Measurements from ENCODE around the gene CDC20B.

CDC20B gene, protein sequence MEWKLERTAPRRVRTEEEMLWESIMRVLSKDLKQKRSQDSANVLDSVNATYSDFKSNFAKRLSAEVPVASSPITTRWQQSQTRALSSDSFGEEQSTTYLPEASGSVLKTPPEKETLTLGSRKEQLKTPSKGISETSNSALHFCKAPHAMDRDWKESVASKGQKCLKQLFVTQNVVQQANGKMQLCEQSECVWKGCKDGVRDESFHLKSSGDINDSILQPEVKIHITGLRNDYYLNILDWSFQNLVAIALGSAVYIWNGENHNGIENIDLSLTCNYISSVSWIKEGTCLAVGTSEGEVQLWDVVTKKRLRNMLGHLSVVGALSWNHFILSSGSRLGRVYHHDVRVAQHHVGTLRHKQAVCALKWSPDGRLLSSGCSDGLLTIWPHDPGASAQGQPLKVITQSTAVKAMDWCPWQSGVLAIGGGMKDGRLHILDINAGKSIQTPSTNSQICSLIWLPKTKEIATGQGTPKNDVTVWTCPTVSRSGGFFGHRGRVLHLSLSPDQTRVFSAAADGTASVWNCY

DNA sequence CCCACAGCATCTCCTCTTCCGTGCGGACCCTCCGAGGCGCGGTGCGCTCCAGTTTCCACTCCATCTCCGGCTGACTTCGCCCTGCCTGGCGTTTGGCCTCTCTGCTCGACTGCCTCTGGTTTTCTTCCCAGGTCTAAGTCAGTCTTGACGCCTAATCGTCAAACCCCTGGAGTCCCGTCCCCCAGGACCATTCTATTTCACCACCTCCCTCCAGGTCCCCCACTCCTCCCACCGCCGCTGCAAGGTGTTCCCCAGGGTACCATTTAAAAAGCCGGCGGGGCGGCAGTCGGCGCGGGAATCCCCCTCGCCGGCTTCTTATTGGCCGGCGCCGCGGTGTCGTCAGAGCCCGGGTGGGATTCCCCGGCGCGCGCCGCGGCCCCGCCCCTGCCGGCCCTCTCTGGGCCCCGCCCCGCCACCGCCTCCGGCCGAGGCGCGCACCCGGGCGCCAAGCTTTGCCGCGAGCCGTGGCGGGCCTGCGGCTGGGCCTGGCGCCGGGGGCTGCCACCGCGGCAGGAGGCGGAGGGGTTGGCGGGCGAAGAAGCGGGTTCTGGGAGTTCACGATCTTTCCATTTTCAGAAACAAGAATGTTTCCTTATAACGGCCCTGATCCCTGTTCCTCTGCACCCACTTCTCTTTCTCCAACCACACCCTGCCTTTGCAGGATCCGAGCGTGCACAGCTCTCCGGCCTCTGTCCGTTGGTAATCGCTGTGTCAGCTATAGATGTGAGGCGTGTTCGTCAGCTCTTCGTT is at the start of gene CDC20B:
CDC20B (minus strand) TSS at position 241 of the 750 bp plus-strand sequence; CDS start at position 64, 177 bp downstream.
- peaks cover 50% of the 10 kb centered on the region for H3K4me1 Mint-ChIP-seq
- H3K4me3 Mint-ChIP-seq: peak within 1 kb of the TSS; percentile 81
- H3K27me3 Mint-ChIP-seq: peaks cover 78% of the 10 kb centered on the region
- peak within 1 kb of the TSS; percentile 42 for H3K27ac Mint-ChIP-seq
- H3K9me3 Mint-ChIP-seq: no peaks in the 10 kb centered on the region
- no peaks in the 10 kb centered on the region for H3K36me3 Mint-ChIP-seq (ENCODE audit: low read depth)
- DNase-seq: peak; percentile 83
- peak; percentile 89 for ATAC-seq

DNA sequence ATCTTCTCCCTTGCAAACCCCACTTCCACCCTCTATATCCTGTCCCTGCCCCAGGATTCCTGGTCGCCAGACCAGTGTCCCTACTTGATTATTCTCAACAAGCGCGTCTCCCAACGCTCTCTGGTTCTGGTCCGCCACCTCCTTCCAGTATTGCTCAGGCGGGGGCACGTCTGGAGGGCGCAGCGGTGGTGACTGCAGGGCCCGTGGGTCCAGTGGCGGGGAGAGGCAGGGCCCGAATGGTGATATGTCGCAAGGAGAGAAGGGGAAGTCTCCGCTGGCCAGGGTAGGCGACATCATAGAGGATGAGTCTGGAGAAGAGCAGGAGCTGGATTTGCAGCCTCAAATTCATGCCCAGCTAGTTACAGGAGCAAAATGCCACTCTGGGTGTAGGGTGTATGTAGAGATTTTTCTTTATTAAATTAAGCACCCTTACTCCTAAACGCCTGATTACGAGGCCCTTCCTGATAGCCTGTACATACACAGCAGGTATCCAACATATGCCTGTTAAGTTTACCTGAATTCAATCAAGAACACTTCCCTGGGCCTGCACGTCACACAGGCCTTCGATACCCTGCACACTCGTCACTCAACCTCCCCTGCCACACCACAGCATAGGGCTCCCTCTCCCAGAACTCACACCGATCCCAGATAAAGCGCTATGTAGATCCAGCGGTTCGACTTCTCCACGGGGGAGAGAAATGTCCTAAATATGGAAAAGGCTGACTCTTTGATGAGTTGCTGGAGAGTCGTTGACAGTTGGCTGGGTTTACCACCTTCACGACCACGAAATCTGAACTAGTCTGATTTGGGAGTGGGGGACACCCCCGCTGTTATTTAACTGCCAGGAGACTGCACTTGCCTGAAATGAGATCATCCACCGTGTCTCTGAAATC is 49.4 kb upstream of the CDC20B start:
- Mint-ChIP-seq H3K4me1 (peaks cover 31% of the 10 kb centered on the region), H3K36me3 (ENCODE audit: low read depth) (no peaks in the 10 kb centered on the region), H3K9me3 (no peaks in the 10 kb centered on the region), H3K4me3 (peak overlapping the region; percentile 16), H3K27ac (no peak overlapping the region), H3K27me3 (peaks cover 79% of the 10 kb centered on the region)
- DNase-seq (no peak), ATAC-seq (no peak)

DNA sequence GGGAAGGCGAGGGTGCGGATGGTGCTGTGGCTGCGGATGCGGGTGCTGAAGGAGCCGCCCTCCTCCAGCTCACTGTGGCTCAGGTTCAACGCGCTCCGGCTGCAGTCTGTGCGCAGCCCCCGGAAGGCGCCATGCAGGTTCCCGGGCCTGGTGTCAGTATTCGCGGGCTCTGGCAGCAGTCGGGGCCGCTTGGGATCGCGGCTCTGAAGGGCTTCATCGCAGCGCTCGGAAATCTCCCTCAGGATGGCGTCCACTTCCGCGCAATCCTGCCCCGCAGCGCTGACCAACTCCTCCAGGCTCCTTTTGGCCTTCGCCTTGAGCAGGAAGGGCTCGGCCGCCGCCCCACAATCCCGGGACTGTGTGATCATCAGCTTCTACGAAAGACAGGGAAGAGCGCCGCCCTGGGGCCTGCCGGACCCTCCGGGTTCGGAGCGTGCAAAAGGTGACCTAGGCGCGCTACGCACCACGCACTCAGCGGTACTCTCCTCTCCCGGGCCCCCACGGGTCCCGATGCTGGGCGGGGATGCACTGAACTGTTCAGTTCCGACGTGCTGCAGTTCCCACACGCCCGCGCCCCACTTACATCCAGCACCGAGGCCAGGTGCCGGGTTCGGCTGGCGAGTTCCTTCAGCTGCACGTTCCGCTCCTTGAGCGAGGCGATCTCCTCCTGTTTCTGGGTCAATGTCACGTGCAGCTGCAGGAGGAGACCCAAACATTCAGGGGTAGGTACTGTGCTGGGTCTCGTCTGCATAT is 47.6 kb upstream of the CDC20B start:
- Mint-ChIP-seq H3K27me3 (peaks cover 74% of the 10 kb centered on the region), H3K4me3 (peak overlapping the region; percentile 66), H3K4me1 (peaks cover 27% of the 10 kb centered on the region), H3K9me3 (no peaks in the 10 kb centered on the region), H3K27ac (no peak overlapping the region), H3K36me3 (ENCODE audit: low read depth) (no peaks in the 10 kb centered on the region)
- DNase-seq (no peak), ATAC-seq (peak; percentile 37)

DNA sequence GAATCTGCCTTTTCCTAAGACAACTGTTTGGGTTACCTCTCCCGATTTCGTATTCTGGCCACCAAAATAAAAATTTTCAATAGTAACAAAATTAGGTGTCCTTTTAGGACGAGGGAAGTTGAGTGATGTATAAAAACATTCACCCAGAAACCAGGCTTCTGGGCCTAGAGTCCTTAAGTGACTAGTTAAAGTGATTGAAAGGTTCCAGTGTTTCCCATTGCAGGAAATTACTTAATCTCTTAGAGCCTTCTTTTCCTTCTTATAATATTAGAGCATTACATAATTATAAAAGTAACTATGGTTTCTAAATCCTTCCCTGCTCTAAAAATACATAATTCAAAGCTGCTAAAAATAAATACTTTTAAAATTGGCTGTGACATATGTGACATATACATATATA is 46.8 kb upstream of the CDC20B start:
- Mint-ChIP-seq H3K36me3 (ENCODE audit: low read depth) (no peaks in the 10 kb centered on the region), H3K27ac (no peak overlapping the region), H3K4me3 (no peak overlapping the region), H3K27me3 (peaks cover 70% of the 10 kb centered on the region), H3K9me3 (no peaks in the 10 kb centered on the region), H3K4me1 (peaks cover 27% of the 10 kb centered on the region)
- DNase-seq: no peak
- no peak for ATAC-seq

DNA sequence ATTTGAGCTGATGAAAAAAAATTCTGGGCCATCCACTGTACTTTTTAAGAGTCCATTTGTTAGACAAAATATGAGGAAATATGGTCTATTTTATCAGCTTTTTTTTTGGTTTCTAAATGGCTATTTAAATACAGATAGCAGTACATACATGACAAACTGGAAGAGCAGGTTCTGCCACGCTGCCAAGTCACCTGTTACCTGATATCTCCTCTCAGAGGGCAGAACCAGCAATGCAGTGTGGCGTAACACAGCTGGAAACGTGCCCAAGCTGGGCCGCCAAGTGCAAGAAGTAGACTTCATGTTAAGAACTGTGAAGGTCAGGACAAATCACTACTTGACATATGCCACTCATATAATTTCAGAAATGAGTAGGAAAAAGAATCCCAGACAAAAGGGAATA is 46.0 kb upstream of the CDC20B start:
- Mint-ChIP-seq H3K27me3 (peaks cover 62% of the 10 kb centered on the region), H3K9me3 (no peaks in the 10 kb centered on the region), H3K4me3 (no peak overlapping the region), H3K27ac (no peak overlapping the region), H3K36me3 (ENCODE audit: low read depth) (no peaks in the 10 kb centered on the region), H3K4me1 (peaks cover 27% of the 10 kb centered on the region)
- DNase-seq (no peak), ATAC-seq (no peak)

DNA sequence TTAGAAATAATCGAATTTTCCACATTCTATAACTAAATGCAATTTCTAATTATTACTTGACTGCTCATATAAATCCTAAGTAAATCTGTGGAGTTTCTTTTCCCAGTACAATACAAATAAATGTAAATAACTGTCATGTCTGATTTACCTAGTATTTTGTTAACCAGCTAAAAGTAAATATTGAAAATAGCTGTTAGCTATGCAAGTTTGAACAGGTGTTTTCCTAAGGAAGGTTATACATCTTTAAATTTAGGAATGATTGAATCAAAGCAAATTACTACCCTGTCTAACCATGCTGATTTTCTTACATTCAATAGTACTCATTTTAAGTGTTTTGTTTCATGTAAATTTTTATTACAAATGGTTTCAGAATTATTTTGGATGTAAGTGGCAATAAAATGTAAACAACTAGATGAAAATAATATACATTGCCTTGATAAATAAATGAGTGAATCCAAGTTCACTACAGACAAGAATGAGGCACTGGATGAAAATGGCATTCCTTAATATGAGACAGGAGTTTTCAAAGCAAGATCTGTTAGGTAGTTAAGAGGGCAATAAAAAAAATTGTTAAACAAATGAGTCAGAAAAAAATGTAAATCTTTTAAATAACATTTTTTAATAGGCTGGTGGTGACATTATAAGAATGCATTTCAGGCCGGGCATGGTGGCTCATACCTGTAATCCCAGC is 38.4 kb upstream of the CDC20B start:
- ATAC-seq (no peak), DNase-seq (no peak)
- H3K4me1 Mint-ChIP-seq: no peaks in the 10 kb centered on the region
- H3K36me3 Mint-ChIP-seq (ENCODE audit: low read depth): no peaks in the 10 kb centered on the region
- no peak overlapping the region for H3K27ac Mint-ChIP-seq
- peaks cover 14% of the 10 kb centered on the region for H3K27me3 Mint-ChIP-seq
- no peaks in the 10 kb centered on the region for H3K9me3 Mint-ChIP-seq
- H3K4me3 Mint-ChIP-seq: no peak overlapping the region

DNA sequence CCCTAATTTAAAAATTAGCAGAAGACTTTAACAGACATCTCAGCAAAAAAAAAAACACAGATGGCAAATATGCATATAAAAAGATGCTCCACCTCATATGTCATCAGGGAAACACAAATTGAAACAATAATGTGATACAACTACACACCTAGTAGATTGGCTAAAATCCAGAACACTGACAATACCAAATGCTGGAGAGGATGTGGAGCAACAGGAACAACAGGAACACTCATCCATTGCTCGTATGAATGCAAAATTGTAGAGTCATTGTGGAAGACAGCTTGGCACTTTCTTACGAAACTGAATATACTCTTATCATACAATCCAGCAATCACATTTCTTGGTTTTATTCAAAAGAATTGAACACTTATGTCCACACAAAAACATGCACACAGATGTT is 32.0 kb upstream of the CDC20B start:
- Mint-ChIP-seq H3K27ac (no peak overlapping the region), H3K27me3 (peaks cover 30% of the 10 kb centered on the region), H3K4me3 (no peak overlapping the region), H3K9me3 (no peaks in the 10 kb centered on the region), H3K4me1 (no peaks in the 10 kb centered on the region), H3K36me3 (ENCODE audit: low read depth) (no peaks in the 10 kb centered on the region)
- DNase-seq (no peak), ATAC-seq (no peak)

DNA sequence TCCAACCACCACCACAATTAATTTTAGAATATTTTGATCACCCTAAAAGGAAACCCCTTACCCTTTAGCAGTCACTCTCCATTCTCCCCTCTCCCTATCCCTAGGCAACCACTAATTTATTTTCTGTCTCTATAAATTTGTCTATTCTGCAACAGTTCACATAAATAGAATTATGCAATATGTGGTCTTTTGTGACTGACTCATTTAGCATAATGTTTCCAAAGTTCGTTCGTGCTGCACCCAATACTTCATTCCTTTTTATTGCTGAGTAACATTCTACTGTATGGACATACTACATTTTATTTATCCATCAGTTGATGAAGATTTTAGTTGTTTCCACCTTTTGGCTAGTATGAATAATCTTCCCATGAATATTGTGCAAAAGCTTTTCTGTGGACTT is 18.2 kb upstream of the CDC20B start:
- ATAC-seq: no peak
- no peak overlapping the region for H3K27ac Mint-ChIP-seq
- H3K4me3 Mint-ChIP-seq: no peak overlapping the region
- H3K4me1 Mint-ChIP-seq: no peaks in the 10 kb centered on the region
- DNase-seq: no peak
- no peaks in the 10 kb centered on the region for H3K9me3 Mint-ChIP-seq
- H3K27me3 Mint-ChIP-seq: peaks cover 51% of the 10 kb centered on the region
- no peaks in the 10 kb centered on the region for H3K36me3 Mint-ChIP-seq (ENCODE audit: low read depth)

DNA sequence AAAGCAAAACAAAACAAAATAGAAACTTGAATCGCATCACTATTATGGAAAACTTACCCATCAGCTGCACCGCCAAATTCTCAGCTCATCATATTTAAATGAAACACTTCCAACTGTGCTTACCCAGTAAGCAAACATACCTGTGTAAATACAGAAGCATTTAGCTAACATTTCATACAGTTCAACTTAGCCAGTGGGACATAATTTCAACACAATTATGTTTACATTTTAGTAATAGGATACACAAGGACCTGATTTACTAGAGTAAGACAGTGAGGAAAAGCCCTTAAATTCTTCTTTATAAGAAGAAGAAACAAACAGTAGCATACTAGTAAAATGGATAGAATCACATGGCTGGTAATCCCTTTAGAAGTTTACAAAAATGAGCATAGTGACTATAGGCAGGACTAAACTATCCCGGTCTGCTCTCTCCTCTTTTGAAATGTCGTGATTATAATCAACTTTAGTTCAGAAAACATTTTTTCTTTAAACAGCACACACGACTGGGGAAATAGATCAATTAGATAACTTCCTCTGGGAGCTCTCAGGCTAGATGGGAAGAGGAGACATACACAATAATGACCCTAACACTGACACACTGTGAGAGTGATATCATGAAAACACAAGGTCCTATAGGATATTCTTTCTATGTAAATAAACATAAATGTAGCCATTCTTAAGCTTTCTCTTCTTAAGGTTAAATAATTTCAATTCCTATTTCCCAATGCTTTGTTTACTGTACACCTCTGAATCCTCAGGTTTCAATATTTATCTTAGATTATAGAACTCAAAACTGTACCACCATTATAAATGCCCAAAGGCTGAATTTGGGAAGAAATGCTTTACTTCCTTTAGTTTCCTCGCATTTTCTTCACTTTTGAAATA is 15.9 kb upstream of the CDC20B start:
- ATAC-seq (no peak), DNase-seq (no peak)
- no peaks in the 10 kb centered on the region for H3K9me3 Mint-ChIP-seq
- H3K27me3 Mint-ChIP-seq: peaks cover 52% of the 10 kb centered on the region
- H3K4me1 Mint-ChIP-seq: no peaks in the 10 kb centered on the region
- no peaks in the 10 kb centered on the region for H3K36me3 Mint-ChIP-seq (ENCODE audit: low read depth)
- no peak overlapping the region for H3K4me3 Mint-ChIP-seq
- no peak overlapping the region for H3K27ac Mint-ChIP-seq

DNA sequence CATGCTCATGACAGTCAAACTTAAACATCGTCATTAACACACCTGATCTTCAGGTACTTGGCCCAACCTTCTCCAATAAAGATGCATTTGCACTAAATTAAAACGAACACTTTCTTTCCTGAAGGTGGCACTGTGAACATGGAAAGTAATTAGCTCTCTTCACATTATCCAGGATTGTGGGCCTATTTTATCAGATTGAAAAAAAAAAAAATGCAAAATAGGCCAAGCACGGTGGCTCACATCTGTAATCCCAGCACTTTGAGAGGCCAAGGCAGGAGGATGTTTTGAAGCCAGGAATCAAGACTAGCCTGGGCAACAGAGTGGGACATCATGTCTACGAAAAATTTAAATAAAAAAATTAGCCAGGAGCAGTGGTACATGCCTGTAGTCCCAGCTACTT is 14.4 kb upstream of the CDC20B start:
- DNase-seq (no peak), ATAC-seq (no peak)
- no peaks in the 10 kb centered on the region for H3K9me3 Mint-ChIP-seq
- peaks cover 49% of the 10 kb centered on the region for H3K27me3 Mint-ChIP-seq
- H3K27ac Mint-ChIP-seq: no peak overlapping the region
- H3K4me1 Mint-ChIP-seq: no peaks in the 10 kb centered on the region
- no peak overlapping the region for H3K4me3 Mint-ChIP-seq
- H3K36me3 Mint-ChIP-seq (ENCODE audit: low read depth): no peaks in the 10 kb centered on the region

DNA sequence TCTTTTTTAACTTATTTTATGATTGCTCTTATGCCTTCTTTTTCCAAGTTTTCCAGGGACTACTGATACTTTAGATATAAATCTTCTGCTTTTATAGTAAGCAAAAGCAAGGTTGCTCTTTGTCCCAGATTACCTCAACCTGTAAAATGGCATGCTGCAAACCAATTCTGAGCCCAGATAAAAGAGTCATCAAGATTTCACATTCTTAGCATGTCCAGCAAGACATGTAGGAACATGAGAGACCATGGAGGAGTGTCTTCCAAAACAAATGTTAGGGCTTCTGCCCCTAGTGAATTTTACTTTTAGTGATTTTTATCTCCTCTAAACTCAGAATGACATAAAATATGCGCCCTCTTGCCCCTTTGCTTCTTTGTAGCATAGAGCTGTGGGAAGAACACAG is 7.0 kb upstream of the CDC20B start:
- ATAC-seq (no peak), DNase-seq (no peak)
- Mint-ChIP-seq H3K36me3 (ENCODE audit: low read depth) (no peaks in the 10 kb centered on the region), H3K27me3 (peaks cover 72% of the 10 kb centered on the region), H3K4me3 (no peak overlapping the region), H3K9me3 (no peaks in the 10 kb centered on the region), H3K27ac (no peak overlapping the region), H3K4me1 (peaks cover 21% of the 10 kb centered on the region)

DNA sequence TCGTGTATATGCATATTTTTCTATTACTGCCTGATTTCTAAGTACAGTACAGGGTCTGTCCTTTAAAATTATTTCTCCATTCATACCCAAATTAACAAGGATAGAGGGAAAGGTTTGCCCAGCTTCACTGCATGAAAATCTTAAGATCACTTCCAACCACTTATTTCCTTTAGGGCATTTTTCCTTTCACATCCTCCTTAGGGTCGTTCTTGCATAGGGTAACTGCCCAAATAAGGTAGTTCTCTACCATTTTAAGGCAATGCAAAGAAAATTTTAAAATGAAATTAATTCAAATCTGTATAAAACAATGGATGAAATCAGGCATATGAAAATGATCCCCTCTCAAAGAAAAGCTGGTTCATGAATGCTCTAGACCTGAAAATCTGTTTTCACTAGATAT is 4.1 kb upstream of the CDC20B start:
- DNase-seq: no peak
- peaks cover 83% of the 10 kb centered on the region for H3K27me3 Mint-ChIP-seq
- no peaks in the 10 kb centered on the region for H3K36me3 Mint-ChIP-seq (ENCODE audit: low read depth)
- H3K4me1 Mint-ChIP-seq: peaks cover 44% of the 10 kb centered on the region
- no peaks in the 10 kb centered on the region for H3K9me3 Mint-ChIP-seq
- ATAC-seq: no peak
- no peak overlapping the region for H3K27ac Mint-ChIP-seq
- no peak overlapping the region for H3K4me3 Mint-ChIP-seq

Measured in activated naive CD8-positive, alpha-beta T cell treated with anti-CD3 and anti-CD28 coated beads, Interleukin-2, amount 50 U/mL, for 24 hours (primary cell).